T-cell (primary cell): Measurements from ENCODE around the gene PVALB. TPM values are rescaled to one million over a fixed set of nuclear protein-coding genes. Genes with fewer than 3 reads are reported as not detected.

Source experiments
- ATAC-seq, 4 experiments: fragments of 200-7000 bp in 3 of 4; fragments of 150-1000 bp in 1 of 4; cut with Tn5 transposase; replicated peaks in 1 of 4; 1 replicate in 3 of 4; 2 replicates in 1 of 4; pipeline ENCODE4 v1.10.0; 2021; ENCODE audit warnings: moderate library complexity in 3 of 4, mild to moderate bottlenecking in 2 of 4, moderate number of reproducible peaks in 1 of 4
- CTCF ChIA-PET, 2 donors: fragments of 300-600 bp; sonication (Branson Sonifier 250); formaldehyde crosslinking; loops; one replicate each; lab custom pipeline; 2022; ENCODE audit warnings: antibody characterized with exemption in 2 of 2; lab: Charles Lee
- POLR2A ChIA-PET, 2 donors: fragments of 300-600 bp; sonication (Branson Sonifier 250); formaldehyde crosslinking; loops; one replicate each; lab custom pipeline; 2022; ENCODE audit warnings: antibody characterized with exemption in 2 of 2; lab: Charles Lee
- DNase-seq, 35 experiments: peaks; one replicate each; pipeline versions ENCODE4 v3.0.0 to v3.0.0-alpha.2; 2013 to 2023
- H3K27ac ChIP-seq: one replicate; pipeline ENCODE4 v1.5.1; 2013; ENCODE audit warnings: low read length
- H3K27me3 ChIP-seq, 2 experiments: replicated peaks in 1 of 2; 1 replicate in 1 of 2; 2 replicates in 1 of 2; pipeline versions ENCODE4 v1.6.1 to v1.7.0; 2013; ENCODE audit warnings: low read length in 1 of 2, mixed read lengths in 1 of 2; ENCODE audit not compliant: control insufficient read depth in 2 of 2, insufficient read depth in 2 of 2; ENCODE audit errors: extremely low read depth in 1 of 2
- H3K36me3 ChIP-seq, 2 donors: 1 replicate in 1 of 2; 2 replicates in 1 of 2; pipeline versions ENCODE4 v1.6.1 to v1.7.0; 2013; ENCODE audit warnings: low read length in 1 of 2; ENCODE audit not compliant: control insufficient read depth in 2 of 2, insufficient read depth in 1 of 2; ENCODE audit errors: extremely low read depth in 1 of 2
- H3K4me1 ChIP-seq, 2 experiments: 1 replicate in 1 of 2; 2 replicates in 1 of 2; pipeline versions ENCODE4 v1.6.1 to v1.7.0; 2013; ENCODE audit warnings: low read length in 2 of 2, mixed read lengths in 1 of 2; ENCODE audit not compliant: insufficient read depth in 2 of 2, control insufficient read depth in 1 of 2; ENCODE audit errors: extremely low read depth in 1 of 2
- H3K4me3 ChIP-seq, 2 donors: 1 replicate in 1 of 2; 2 replicates in 1 of 2; pipeline versions ENCODE4 v1.5.1 to v1.7.0; 2013; ENCODE audit warnings: mild to moderate bottlenecking in 2 of 2, low read length in 1 of 2, moderate library complexity in 1 of 2; ENCODE audit not compliant: control insufficient read depth in 1 of 2; ENCODE audit errors: extremely low read depth in 1 of 2
- H3K9me3 ChIP-seq: 2 replicates; pipeline ENCODE4 v1.7.0; 2013
- H3K27ac Mint-ChIP-seq, 2 donors: one replicate each; pipeline ENCODE4 v1.8.0; 2020 to 2021; ENCODE audit warnings: mild to moderate bottlenecking in 2 of 2, mixed read lengths in 2 of 2
- H3K27me3 Mint-ChIP-seq, 2 donors: one replicate each; pipeline ENCODE4 v1.8.0; 2021 to 2022; ENCODE audit warnings: mixed read lengths in 2 of 2
- H3K36me3 Mint-ChIP-seq: one replicate; pipeline ENCODE4 v1.8.0; 2021; ENCODE audit warnings: mixed read lengths
- H3K4me1 Mint-ChIP-seq, 3 donors: one replicate each; pipeline ENCODE4 v1.8.0; 2020 to 2022; ENCODE audit warnings: mixed read lengths in 3 of 3, mild to moderate bottlenecking in 1 of 3
- H3K4me3 Mint-ChIP-seq, 3 donors: one replicate each; pipeline ENCODE4 v1.8.0; 2020 to 2022; ENCODE audit warnings: mild to moderate bottlenecking in 3 of 3, mixed read lengths in 3 of 3, moderate library complexity in 3 of 3
- H3K9me3 Mint-ChIP-seq, 3 donors: one replicate each; pipeline ENCODE4 v1.8.0; 2020 to 2022; ENCODE audit warnings: mixed read lengths in 3 of 3
- WGBS: methylation state at CpG from one replicate; pipeline ENCODE4 v1.1.5; 2013; ENCODE audit warnings: missing lambda C conversion rate; ENCODE audit not compliant: insufficient coverage; 5-methylcytosine and 5-hydroxymethylcytosine counted together
- total RNA-seq, 35 experiments: library from RNA in 6 of 35; stranded (reverse) in 6 of 35; fragments of 120-200 nt in 1 of 35; gene quantifications; one replicate each; pipeline versions ENCODE4 v1.2.1 to v1.2.4 and lab custom pipeline; 2013 to 2026

Gene PVALB
- total RNA-seq, 5 donors from 2014 or later (not counting 1 experiment from before 2014, with no cell fraction given) = not detected

DNA sequence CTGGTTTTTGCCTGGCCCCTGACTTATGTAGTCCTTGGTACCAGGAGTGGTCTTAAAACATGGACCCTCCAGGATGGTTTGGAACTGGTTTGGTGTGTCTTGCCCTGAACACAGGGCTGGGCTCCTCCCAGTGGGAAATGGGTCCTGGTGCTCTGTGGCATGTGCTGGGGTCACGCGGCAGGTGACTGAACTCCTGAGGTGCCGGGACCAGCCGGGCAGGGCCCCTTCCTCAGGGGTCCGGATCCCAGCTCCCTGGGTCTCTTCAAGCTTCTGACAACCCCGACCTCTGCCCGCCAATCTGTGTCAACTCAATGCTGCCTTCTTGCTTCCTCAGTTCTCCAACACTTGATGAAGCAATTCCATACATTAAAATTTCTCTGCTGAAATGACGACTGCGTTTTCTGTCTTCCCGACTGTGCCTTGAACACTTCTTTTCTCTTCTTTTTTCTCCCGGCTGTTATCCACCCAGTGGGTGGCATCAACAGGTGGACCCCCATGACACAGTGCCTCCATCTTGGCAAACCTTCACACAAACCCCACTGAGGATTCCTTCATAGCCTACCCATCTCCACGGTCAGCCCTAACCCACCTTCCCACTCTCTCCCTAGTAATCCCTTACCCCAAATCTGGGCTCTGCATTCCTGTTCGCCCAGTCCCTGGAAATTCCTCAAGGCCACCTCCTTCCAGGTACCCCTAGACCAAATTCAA, 45.3 kb downstream of the PVALB start:
- Histone ChIP-seq H3K27me3 (peaks cover 0 to 6% of the 10 kb centered on the region in 2 experiments), H3K27ac (no peak overlapping the region), H3K4me1 (peaks cover 5 to 9% of the 10 kb centered on the region in 2 experiments), H3K4me3 (no peak overlapping the region), H3K36me3 (peaks cover 11 to 13% of the 10 kb centered on the region in 2 donors), H3K9me3 (no peaks in the 10 kb centered on the region)
- 95% methylated on average over 13 of the region's 13 CpGs for WGBS
- DNase-seq = no peak
- Mint-ChIP-seq H3K4me3 (no peak overlapping the region), H3K27ac (no peak overlapping the region), H3K9me3 (no peaks in the 10 kb centered on the region), H3K27me3 (no peaks in the 10 kb centered on the region), H3K4me1 (peaks cover 14 to 21% (median 15%) of the 10 kb centered on the region in 3 donors), H3K36me3 (peaks cover 17% of the 10 kb centered on the region)
- POLR2A ChIA-PET = interaction anchor here in 1 of 2 donors (0.8 kb wide), 1 partner anchor 453 kb away, joined by 3 read pairs; no protein-coding TSS in a partner anchor
- CTCF ChIA-PET = interaction anchor here in 1 of 2 donors (0.8 kb wide), 1 partner anchor 10 kb away, joined by 3 read pairs; no protein-coding TSS in a partner anchor
- no peak for ATAC-seq

DNA sequence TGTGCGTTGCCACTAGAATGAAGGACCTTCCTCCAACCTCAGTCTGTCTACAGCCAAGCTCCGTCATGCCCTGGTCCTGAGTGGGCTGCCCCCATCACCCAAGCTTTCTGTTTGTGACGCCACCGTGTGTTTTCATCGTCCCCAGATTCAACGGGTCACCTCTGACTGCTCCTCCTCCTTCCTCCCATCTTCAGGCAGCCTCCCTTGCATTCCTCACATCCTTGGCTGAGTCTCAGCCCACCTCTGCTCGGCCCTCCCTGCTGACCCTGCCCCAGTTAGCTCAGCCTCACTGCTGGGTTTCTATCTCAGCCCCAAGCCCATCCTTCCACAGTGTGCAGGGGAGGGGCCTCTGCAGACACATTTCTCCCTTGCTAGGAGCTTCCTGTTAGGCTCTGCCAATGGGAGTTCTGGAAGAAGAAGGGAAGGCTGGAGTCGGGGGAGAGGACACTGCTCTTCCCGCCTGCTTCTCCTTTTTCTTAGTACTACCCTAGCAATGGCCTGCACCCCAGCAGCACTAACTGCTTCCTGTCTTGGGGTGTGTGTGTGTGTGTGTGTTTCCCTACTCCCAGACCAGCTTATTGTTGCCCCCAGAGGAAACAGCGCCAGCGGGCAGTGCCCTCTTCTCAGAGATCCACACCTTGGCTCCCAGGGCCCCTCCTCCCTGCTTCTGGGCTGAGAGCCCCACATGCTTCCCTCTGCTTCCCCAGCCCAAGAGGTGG, 46.2 kb downstream of the PVALB start:
- Histone ChIP-seq H3K4me3 (no peak overlapping the region), H3K36me3 (peaks cover 13 to 15% of the 10 kb centered on the region in 2 donors), H3K27me3 (peaks cover 0 to 6% of the 10 kb centered on the region in 2 experiments), H3K27ac (no peak overlapping the region), H3K4me1 (peaks cover 5 to 7% of the 10 kb centered on the region in 2 experiments), H3K9me3 (no peaks in the 10 kb centered on the region)
- Mint-ChIP-seq H3K4me1 (peaks cover 11 to 17% (median 12%) of the 10 kb centered on the region in 3 donors), H3K4me3 (no peak overlapping the region), H3K27me3 (no peaks in the 10 kb centered on the region), H3K9me3 (no peaks in the 10 kb centered on the region), H3K36me3 (peaks cover 20% of the 10 kb centered on the region), H3K27ac (no peak overlapping the region)
- CTCF ChIA-PET = interaction anchor here in 1 of 2 donors (0.8 kb wide), 1 partner anchor 14 kb away, joined by 4 read pairs; no protein-coding TSS in a partner anchor
- 75% methylated on average over 9 of the region's 11 CpGs for WGBS
- POLR2A ChIA-PET = interaction anchor here in 1 of 2 donors (0.8 kb wide), 1 partner anchor 454 kb away, joined by 3 read pairs; no protein-coding TSS in a partner anchor
- no peak for DNase-seq
- ATAC-seq = no peak

DNA sequence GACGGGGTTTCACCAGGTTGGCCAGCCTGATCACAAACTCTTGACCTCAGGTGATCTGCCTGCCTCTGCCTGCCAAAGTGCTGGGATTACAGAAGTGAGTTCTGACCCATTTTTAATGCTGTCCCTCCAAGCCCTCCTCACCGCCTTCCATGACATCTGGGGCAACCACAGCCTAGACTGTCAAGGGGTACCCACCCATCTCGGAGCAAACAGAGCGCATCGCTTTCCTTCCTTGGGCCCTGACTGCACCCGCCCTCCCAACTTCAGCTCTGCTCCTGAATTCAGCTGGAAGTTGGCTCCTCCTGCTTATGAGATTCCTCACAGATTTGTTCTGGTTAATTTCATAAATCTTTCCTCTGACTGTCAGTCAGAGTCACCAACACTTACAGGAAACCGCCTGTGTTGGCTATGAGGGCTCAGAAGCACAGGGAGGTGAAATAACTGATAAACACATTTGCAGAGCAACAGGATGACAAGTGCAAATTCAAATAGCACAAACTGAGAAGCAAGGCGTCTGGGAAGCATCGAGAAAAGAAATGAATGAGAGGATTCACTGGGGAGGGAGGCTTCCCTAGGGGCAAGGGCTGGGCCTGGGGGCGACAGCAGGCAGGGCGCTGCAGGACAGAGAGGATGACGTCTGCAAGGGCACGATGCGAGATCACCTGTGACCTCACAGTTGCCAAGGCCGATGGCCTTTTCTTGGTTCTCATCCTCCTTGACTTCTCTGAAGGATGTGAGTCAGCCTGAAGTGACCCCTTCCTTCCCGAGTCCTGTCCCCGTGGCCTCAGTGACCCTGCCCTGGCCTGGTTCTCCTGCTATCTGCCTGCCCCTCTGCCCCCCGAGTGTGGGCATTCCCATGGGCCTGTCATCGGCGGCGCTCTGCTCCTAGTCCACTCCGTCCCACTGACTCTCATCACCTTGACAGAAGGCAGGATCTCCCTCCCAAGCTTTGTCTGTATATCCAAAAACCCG, 47.0 kb downstream of the PVALB start:
- no peak overlapping the region for H3K4me3 ChIP-seq
- H3K4me3 Mint-ChIP-seq = no peak overlapping the region
- H3K36me3 ChIP-seq = peaks cover 13 to 19% of the 10 kb centered on the region in 2 donors
- no peak for ATAC-seq
- ChIA-PET POLR2A (no interaction called here), CTCF (interaction anchor here in 1 of 2 donors (0.6 to 0.8 kb wide), 2 partner anchors 13 to 297 kb away, joined by 4 read pairs; no protein-coding TSS in a partner anchor)
- H3K9me3 ChIP-seq = no peaks in the 10 kb centered on the region
- H3K4me1 ChIP-seq = peaks cover under 1% of the 10 kb centered on the region in 2 experiments
- H3K4me1 Mint-ChIP-seq = peaks cover 4 to 10% (median 5%) of the 10 kb centered on the region in 3 donors
- peaks cover 26% of the 10 kb centered on the region for H3K36me3 Mint-ChIP-seq
- WGBS = 81% methylated on average over 21 of the region's 23 CpGs
- H3K9me3 Mint-ChIP-seq = no peaks in the 10 kb centered on the region
- peaks cover 0 to 6% of the 10 kb centered on the region in 2 experiments for H3K27me3 ChIP-seq
- no peak overlapping the region for H3K27ac ChIP-seq
- no peak overlapping the region for H3K27ac Mint-ChIP-seq
- no peak for DNase-seq
- no peaks in the 10 kb centered on the region for H3K27me3 Mint-ChIP-seq

DNA sequence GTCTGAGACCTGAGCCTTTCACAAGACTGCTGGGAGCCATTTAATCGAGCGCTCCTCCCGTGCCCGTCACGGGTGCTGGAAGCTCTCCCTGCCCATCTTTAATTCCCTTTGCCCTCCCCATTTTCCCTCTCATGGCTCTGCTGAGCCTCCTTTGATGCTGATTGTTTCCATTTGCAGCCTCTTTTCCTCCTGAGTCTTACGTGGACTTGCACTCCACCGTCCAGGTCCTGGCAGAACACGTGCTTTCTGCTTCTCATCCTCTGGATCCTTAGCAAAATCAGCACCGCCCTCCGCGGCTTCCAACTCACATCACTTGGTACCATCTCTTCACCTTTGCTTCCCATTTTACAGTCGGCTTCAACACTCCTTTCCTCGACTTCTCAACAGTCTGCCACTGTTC, 48.2 kb downstream of the PVALB start:
- H3K4me1 Mint-ChIP-seq = peaks cover 0 to 9% (median 0%) of the 10 kb centered on the region in 3 donors
- no peaks in the 10 kb centered on the region for H3K9me3 Mint-ChIP-seq
- no peaks in the 10 kb centered on the region for H3K27me3 Mint-ChIP-seq
- 95% methylated on average over 13 of the region's 13 CpGs for WGBS
- H3K36me3 Mint-ChIP-seq = peaks cover 26% of the 10 kb centered on the region
- ChIA-PET POLR2A (no interaction called here), CTCF (no interaction called here)
- Histone ChIP-seq H3K4me3 (no peak overlapping the region), H3K36me3 (peaks cover 13 to 19% of the 10 kb centered on the region in 2 donors), H3K27me3 (peaks cover 0 to 6% of the 10 kb centered on the region in 2 experiments), H3K27ac (no peak overlapping the region), H3K4me1 (no peaks in the 10 kb centered on the region), H3K9me3 (no peaks in the 10 kb centered on the region)
- DNase-seq (no peak), ATAC-seq (no peak)
- H3K27ac Mint-ChIP-seq = no peak overlapping the region
- no peak overlapping the region for H3K4me3 Mint-ChIP-seq

DNA sequence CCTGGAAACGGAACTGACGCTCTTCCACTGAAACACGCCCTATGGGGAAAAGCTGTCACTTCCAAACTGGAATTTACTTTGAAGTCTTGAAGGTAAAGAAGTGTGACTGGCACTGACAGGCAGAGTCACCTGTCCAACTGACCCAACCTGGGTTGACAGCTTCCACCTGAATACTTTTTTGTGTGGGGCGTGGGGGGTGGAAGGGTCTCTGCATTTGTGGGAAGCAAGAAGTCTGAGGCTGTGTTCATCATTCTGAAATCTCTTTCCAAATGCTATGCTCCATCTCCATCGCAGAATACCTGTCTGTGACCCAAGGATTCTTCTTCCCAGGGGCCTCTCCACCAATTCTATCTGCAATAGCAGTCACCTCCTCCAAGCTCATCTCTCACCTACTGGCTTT, 48.7 kb downstream of the PVALB start:
- Histone ChIP-seq H3K4me1 (no peaks in the 10 kb centered on the region), H3K27ac (no peak overlapping the region), H3K27me3 (peaks cover 0 to 6% of the 10 kb centered on the region in 2 experiments), H3K36me3 (peaks cover 13 to 19% of the 10 kb centered on the region in 2 donors), H3K9me3 (no peaks in the 10 kb centered on the region), H3K4me3 (no peak overlapping the region)
- no peaks in the 10 kb centered on the region for H3K9me3 Mint-ChIP-seq
- POLR2A ChIA-PET = no interaction called here
- no peak overlapping the region for H3K27ac Mint-ChIP-seq
- DNase-seq (no peak), ATAC-seq (no peak)
- H3K36me3 Mint-ChIP-seq = peaks cover 26% of the 10 kb centered on the region
- H3K27me3 Mint-ChIP-seq = no peaks in the 10 kb centered on the region
- peaks cover 0 to 9% (median 0%) of the 10 kb centered on the region in 3 donors for H3K4me1 Mint-ChIP-seq
- H3K4me3 Mint-ChIP-seq = no peak overlapping the region
- 97% methylated on average over 4 of the region's 5 CpGs for WGBS
- CTCF ChIA-PET = no interaction called here
